ENCODE measurements around the gene BACE2.

Gene BACE2

DNA sequence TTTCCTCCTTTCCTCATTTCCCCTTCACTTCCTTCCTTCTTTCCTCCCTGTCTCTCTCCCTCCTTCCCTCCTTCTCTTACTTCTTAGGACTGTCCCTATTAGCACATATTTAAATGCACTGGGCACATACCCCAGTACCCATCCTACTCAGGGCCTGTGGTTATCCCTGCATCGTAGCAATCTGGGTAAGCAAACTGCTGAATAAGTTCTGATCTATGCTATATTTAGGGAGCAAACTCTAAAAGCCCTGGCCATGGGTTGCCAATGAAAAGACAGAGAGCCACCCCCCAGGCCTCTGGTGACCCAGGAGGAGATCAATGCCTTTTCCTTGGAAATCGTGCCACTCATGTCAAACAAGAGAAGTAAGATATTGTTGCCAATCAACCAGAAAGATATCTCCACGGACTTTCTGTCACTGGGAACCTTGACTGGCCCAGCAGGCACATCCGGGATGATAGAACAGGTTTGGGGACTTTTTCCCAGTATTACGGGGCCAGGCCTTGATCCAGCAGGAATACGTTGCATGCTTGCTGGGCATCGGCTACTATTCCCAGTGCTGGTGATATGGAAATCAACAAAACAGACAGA is 154.0 kb downstream of the BACE2 start:
- DNase-seq (ENCODE audit: low read depth): no peak

DNA sequence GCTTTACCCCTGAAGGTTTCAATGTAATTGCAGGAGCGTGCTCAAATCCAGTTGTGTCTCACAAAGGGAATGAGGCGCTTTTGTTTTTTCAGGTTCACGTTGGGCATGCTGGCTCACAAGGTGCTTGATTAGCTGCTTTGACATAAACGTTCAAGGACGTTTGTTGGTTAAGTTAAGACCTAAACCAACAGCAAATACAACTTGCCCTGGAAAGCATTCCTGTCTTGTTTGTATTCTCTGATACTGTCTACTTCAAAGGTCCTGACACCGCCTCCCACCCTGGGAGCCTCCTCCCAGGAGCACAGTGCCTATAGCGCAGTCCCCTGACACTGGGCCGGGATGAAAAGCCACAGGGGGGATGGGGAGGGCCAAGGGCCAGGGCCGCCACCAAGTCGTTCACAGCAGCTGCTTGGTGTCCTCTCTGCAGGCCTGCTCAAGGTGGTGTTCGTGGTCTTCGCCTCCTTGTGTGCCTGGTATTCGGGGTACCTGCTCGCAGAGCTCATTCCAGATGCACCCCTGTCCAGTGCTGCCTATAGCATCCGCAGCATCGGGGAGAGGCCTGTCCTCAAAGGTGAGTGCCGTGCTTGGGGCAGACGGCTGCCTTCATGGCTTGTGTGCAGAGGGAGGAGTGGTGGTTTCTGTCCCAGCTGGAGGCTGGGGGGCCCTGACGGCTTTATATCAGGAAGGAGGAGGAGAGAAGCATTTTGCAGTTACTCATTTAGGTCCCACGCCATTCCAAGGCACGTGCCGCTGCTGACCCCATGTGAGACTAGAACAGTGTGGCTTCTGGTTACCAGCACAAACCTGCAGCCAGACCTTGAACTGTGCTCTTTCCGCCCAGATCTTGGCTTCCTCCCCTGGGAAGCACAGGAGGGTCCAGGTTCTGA is 154.8 kb downstream of the BACE2 start:
- no peak for DNase-seq (ENCODE audit: low read depth)

- no peak for DNase-seq (ENCODE audit: low read depth)
Measured at GRCh38 chr21:41325138-41325912, 157.4 kb downstream of the BACE2 start.

GRCh38 chr21:41326414-41327080 is 158.6 kb downstream of the BACE2 start:
- DNase-seq (ENCODE audit: low read depth): no peak

DNA sequence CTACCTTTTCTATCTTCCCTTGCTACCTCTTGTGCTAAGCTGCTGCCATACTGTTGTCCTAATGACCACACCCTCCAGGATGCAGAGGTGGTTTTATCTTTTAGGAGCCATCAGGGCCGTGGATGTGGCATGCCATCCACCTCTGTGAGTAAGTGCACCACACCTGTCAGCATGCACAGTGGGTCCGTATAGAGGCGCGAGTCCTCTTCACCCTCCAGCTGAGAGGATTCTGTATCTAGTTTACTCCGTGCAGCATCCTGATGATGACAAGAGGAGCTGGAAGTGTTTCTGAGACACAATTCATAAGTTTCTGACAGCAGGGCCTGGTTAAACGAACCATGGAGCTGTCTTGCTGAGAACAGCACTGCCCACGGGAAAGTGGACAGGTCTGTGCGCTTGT is 159.8 kb downstream of the BACE2 start:
- DNase-seq (ENCODE audit: low read depth): no peak

DNA sequence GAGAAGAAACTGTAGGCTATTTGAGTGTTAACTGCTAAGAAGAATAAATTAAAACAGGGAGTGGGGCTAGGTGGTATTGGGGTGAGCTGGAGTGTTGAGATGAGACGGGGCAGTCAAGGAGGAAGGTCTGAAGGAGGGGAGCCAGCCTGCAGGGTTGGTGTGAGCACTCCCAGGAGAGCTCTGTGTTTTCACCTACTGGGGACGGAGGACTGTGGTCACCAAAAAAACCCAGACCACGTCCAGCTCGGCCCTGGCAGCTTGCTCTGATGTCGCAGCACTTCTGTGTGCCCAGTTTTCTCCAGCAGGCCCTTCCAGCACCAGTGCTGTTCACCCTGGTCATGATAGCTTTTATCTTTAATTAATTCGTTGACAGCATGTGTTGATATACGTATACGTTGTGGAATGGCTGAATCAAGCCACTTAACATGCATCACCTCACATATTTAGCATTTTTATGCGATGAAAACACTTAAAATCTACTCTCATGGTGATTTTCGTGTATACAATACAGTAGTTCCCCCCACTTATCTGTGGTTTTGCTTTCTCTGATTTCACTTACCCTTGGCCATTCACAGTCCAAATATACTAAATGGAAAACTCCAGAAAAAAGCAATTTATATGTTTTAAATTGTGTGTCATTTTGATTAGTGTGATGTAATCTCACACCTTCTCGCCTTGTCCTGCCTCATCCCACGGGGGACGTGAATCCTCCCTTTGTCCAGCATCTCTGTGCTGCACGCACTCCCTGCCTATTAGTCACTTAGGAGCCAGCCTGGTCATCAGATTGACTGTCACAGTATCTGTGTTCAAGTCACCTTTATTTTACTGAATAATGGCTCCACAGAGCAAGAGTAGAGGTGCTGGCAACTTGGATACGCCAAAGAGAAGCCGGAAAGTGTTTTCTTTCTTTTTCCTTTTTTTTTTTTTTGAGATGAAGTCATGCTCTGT is 161.0 kb downstream of the BACE2 start:
- no peak for DNase-seq (ENCODE audit: low read depth)
